Thymus (tissue), 14 donors: Measurements from ENCODE around the gene MSGN1. TPM values are rescaled to one million over a fixed set of nuclear protein-coding genes. Genes with fewer than 3 reads are reported as not detected.

ENCODE experiments used
- DNase-seq, 9 donors: peaks; one replicate each; pipeline ENCODE4 v3.0.0-alpha.2; 2013; ENCODE audit warnings: low spot score in 9 of 9, low read depth in 6 of 9, missing footprints in 1 of 9
- H3K27ac ChIP-seq, 2 donors: one replicate each; pipeline ENCODE4 v1.5.1; 2013; ENCODE audit warnings: control low read depth in 1 of 2, low read depth in 1 of 2, low read length in 1 of 2, mild to moderate bottlenecking in 1 of 2, moderate library complexity in 1 of 2
- H3K27me3 ChIP-seq, 2 donors: one replicate each; pipeline ENCODE4 v1.5.1; 2013; ENCODE audit warnings: low read length in 1 of 2; ENCODE audit not compliant: control insufficient read depth in 2 of 2, insufficient read depth in 1 of 2
- H3K36me3 ChIP-seq, 2 donors: one replicate each; pipeline ENCODE4 v1.5.1; 2013; ENCODE audit warnings: low read length in 1 of 2, mild to moderate bottlenecking in 1 of 2, moderate library complexity in 1 of 2; ENCODE audit not compliant: control insufficient read depth in 2 of 2, insufficient read depth in 2 of 2
- H3K4me1 ChIP-seq, 2 donors: one replicate each; pipeline ENCODE4 v1.5.1; 2013; ENCODE audit warnings: low read length in 2 of 2; ENCODE audit not compliant: control insufficient read depth in 2 of 2, insufficient read depth in 2 of 2
- H3K4me3 ChIP-seq, 2 donors: one replicate each; pipeline ENCODE4 v1.5.1; 2013; ENCODE audit warnings: low read length in 2 of 2, control low read depth in 1 of 2, mild to moderate bottlenecking in 1 of 2
- H3K9me3 ChIP-seq, 2 donors: one replicate each; pipeline ENCODE4 v1.5.1; 2013; ENCODE audit warnings: low read length in 1 of 2, mild to moderate bottlenecking in 1 of 2; ENCODE audit not compliant: control insufficient read depth in 2 of 2, insufficient read depth in 1 of 2
- WGBS: extraction: QIAGEN DNeasy Blood & Tissue Kit; methylation state at CpG from one replicate; pipeline ENCODE4 v1.1.7; 2013; 5-methylcytosine and 5-hydroxymethylcytosine counted together
- long read RNA-seq, 10 donors: transcript quantifications; one replicate each; lab custom pipeline, GENCODE V29; 2026
- polyA plus RNA-seq: library from polyadenylated mRNA; stranded (reverse); fragments of 200-250 nt; gene quantifications from one replicate; pipeline ENCODE4 v1.2.3, GENCODE V29; 2013
- total RNA-seq: library from RNA; stranded (reverse); fragments of 120-200 nt; gene quantifications from one replicate; pipeline ENCODE4 v1.2.4, GENCODE V29; 2013
- donor health status: healthy.

MSGN1 gene
- total RNA-seq, result not detected
- polyA plus RNA-seq, result not detected
- long read RNA-seq, donor 1, result 0 reads
- long read RNA-seq, donor 2, result 0 reads
- long read RNA-seq, donor 3, result 0 reads
- long read RNA-seq, donor 4, result 0 reads
- long read RNA-seq, donor 5, result 0 reads
- long read RNA-seq, donor 6, result 0 reads
- long read RNA-seq, donor 7, result 0 reads
- long read RNA-seq, donor 8, result 0 reads
- long read RNA-seq, donor 9, result 0 reads
- long read RNA-seq, donor 10, result 0 reads

DNA sequence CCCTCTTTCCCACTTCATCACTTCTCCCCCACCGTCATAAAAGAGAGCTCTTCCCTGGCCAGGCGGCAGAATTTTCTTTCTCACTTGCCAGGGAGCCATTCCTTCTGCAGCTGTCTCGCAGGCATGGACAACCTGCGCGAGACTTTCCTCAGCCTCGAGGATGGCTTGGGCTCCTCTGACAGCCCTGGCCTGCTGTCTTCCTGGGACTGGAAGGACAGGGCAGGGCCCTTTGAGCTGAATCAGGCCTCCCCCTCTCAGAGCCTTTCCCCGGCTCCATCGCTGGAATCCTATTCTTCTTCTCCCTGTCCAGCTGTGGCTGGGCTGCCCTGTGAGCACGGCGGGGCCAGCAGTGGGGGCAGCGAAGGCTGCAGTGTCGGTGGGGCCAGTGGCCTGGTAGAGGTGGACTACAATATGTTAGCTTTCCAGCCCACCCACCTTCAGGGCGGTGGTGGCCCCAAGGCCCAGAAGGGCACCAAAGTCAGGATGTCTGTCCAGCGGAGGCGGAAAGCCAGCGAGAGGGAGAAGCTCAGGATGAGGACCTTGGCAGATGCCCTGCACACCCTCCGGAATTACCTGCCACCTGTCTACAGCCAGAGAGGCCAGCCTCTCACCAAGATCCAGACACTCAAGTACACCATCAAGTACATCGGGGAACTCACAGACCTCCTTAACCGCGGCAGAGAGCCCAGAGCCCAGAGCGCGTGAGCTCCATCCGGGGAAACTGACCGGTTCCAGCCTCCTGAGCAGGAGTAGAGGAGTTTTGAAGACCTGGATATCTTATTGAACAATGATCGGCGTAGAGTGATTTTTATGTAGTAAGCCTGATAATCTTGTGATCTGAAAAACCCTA is at the start of gene MSGN1:
TSS of gene MSGN1 (plus strand) at position 65 of the 850 bp plus-strand sequence. CDS start at position 124, 59 bp downstream.
- DNase-seq, result no peak
- H3K36me3 ChIP-seq, result no peaks in the 10 kb centered on the region
- H3K4me1 ChIP-seq, result no peaks in the 10 kb centered on the region
- 97% methylated on average over 26 of the region's 26 CpGs for WGBS
- H3K27ac ChIP-seq, result peak within 1 kb of the TSS in 1 of 2 donors; percentile 14
- no peaks in the 10 kb centered on the region for H3K9me3 ChIP-seq
- H3K27me3 ChIP-seq, result no peaks in the 10 kb centered on the region
- H3K4me3 ChIP-seq, result no peak within 1 kb of the TSS

GRCh38 chr2:17768894-17769293 is 47.4 kb upstream of the MSGN1 start:
- Histone ChIP-seq H3K27ac (no peak overlapping the region), H3K4me1 (no peaks in the 10 kb centered on the region), H3K27me3 (no peaks in the 10 kb centered on the region), H3K9me3 (no peaks in the 10 kb centered on the region), H3K4me3 (no peak overlapping the region), H3K36me3 (peaks cover 3 to 8% of the 10 kb centered on the region in 2 donors)
- 98% methylated on average over 4 of the region's 4 CpGs for WGBS
- no peak for DNase-seq

DNA sequence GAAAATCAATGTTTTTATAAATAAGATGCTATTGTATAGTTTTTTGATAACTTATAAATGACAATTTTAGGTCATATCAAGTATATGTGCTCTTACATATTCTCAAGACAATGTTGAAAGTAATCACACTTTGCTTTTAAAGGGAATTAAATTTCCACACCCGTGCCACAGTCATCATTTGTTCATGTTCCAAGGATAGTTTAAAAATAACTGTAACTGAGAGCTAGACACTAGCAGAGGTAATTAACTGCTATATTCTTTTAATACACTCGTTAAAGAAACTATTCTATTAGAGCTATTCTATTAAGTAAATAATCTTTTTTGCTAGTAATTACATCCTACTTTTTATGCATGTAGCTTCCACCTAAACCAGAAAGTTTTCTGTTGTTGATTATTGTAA is 44.3 kb upstream of the MSGN1 start:
- H3K27me3 ChIP-seq, result no peaks in the 10 kb centered on the region
- no peak for DNase-seq
- 98% methylated on average over 2 of the region's 2 CpGs for WGBS
- H3K4me1 ChIP-seq, result no peaks in the 10 kb centered on the region
- H3K27ac ChIP-seq, result no peak overlapping the region
- no peaks in the 10 kb centered on the region for H3K9me3 ChIP-seq
- H3K4me3 ChIP-seq, result no peak overlapping the region
- peaks cover 3 to 15% of the 10 kb centered on the region in 2 donors for H3K36me3 ChIP-seq

DNA sequence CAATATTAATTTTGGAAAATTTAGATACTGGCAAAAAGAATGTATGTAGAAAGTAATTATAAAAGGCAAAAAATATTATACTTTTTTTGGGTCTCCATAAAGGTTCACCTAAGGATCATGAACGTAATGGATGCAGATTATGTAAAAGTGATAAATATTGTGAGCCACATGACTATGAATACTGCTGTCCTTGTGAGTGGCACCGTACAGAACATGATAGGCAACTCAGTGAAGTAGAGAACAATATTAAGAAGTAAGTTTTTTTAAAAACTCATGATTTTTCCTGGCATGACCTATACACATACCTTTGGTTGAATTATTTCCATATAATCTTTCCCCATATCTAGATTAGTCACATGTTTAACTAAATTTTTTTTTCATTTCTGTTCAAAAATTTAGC is 43.7 kb upstream of the MSGN1 start:
- Histone ChIP-seq H3K36me3 (peaks cover 3 to 15% of the 10 kb centered on the region in 2 donors), H3K27ac (no peak overlapping the region), H3K27me3 (no peaks in the 10 kb centered on the region), H3K9me3 (no peaks in the 10 kb centered on the region), H3K4me1 (no peaks in the 10 kb centered on the region), H3K4me3 (no peak overlapping the region)
- 96% methylated on average over 2 of the region's 2 CpGs for WGBS
- no peak for DNase-seq

DNA sequence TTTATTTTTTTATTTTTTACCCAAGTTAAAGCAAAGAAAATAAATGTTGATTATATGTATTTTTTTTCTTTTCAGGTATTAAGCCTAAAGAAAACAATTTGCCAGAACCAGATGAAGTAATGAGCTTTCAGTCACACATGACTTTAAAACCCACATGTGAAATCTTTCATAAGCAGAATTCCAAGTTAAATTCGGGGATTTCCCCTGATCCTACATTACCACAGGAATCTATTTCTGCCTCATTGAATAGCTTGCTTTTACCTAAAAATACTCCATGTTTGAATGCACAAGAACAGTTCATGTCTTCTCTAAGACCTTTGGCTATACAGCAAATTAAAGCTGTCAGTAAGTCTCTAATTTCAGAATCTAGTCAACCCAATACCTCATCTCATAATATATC is 35.7 kb upstream of the MSGN1 start:
- WGBS, result 96% methylated on average over 1 of the region's 1 CpG
- Histone ChIP-seq H3K36me3 (peaks cover 0 to 24% of the 10 kb centered on the region in 2 donors), H3K9me3 (no peaks in the 10 kb centered on the region), H3K27ac (no peak overlapping the region), H3K27me3 (no peaks in the 10 kb centered on the region), H3K4me1 (no peaks in the 10 kb centered on the region), H3K4me3 (no peak overlapping the region)
- DNase-seq, result no peak

- H3K36me3 ChIP-seq, result peaks cover 0 to 24% of the 10 kb centered on the region in 2 donors
- no peaks in the 10 kb centered on the region for H3K4me1 ChIP-seq
- H3K4me3 ChIP-seq, result no peak overlapping the region
- no peak overlapping the region for H3K27ac ChIP-seq
- no peaks in the 10 kb centered on the region for H3K9me3 ChIP-seq
- DNase-seq, result no peak
- WGBS, result 94% methylated on average over 1 of the region's 1 CpG
- no peaks in the 10 kb centered on the region for H3K27me3 ChIP-seq
Measured at GRCh38 chr2:17781482-17781881, 34.8 kb upstream of the MSGN1 start.

DNA sequence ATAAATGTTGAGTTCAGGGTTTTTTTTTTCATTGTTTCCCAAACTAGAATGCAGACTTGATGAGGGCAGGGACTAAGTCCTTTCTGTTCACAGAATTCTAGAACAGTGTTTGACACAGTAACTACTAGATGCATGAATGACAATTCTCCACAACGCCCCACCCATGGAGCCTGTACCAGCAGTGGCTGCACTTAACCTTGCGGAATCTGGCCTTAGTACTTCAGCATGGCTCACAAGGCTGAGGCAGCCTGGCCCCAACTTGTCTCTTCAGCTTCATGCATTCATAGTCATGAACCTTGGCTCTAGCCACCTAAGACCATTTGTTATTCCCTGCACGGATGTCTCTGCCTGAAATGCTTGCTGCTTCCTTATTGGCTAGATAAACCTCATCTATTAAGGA is 29.5 kb upstream of the MSGN1 start:
- H3K36me3 ChIP-seq, result peaks cover 0 to 7% of the 10 kb centered on the region in 2 donors
- H3K9me3 ChIP-seq, result no peaks in the 10 kb centered on the region
- H3K4me1 ChIP-seq, result no peaks in the 10 kb centered on the region
- H3K4me3 ChIP-seq, result no peak overlapping the region
- H3K27ac ChIP-seq, result no peak overlapping the region
- DNase-seq, result no peak
- no peaks in the 10 kb centered on the region for H3K27me3 ChIP-seq
- WGBS, result 97% methylated on average over 3 of the region's 3 CpGs

DNA sequence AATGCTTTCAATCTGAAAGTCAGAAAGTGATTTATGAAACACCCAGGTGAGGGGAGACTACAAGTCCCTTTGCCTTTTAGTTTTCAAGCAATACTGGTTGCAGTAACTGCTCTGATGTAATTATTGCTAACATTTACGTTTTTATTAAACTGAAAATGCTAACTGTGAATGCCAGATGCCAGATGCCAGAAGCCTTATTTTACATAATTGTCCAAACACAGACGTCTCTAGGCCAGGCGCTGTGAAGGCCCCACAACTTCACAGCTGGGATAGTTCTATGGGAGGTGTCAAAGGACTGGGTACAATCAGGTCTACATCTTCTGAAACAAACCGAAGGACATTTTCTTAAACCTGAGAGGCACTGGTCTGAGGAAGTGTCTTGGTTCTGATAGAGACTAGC is 27.5 kb upstream of the MSGN1 start:
- WGBS, result 97% methylated on average over 4 of the region's 4 CpGs
- H3K4me1 ChIP-seq, result no peaks in the 10 kb centered on the region
- no peak for DNase-seq
- no peaks in the 10 kb centered on the region for H3K9me3 ChIP-seq
- no peaks in the 10 kb centered on the region for H3K36me3 ChIP-seq
- H3K4me3 ChIP-seq, result no peak overlapping the region
- no peaks in the 10 kb centered on the region for H3K27me3 ChIP-seq
- no peak overlapping the region for H3K27ac ChIP-seq

DNA sequence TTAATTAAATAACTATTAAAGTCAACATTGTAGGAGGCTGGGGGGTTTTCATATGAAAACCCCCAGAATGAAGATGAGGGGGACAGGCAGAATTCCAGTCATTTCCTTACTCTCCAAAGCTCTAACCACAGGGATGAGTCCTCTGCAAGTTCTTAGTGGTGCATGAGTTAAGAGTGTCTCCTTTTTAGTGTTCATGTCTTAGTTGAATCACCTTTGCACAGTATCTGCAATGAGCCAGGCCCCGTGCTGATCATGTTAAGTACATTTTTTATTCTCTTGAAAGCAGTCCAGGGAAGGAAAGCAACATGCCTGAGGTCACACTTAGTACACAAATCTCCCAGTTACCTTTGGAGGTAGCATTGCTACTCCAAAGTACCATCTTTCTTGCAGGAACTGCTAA is 25.7 kb upstream of the MSGN1 start:
- Histone ChIP-seq H3K4me1 (no peaks in the 10 kb centered on the region), H3K27ac (no peak overlapping the region), H3K9me3 (no peaks in the 10 kb centered on the region), H3K27me3 (no peaks in the 10 kb centered on the region), H3K36me3 (no peaks in the 10 kb centered on the region), H3K4me3 (no peak overlapping the region)
- 82% methylated on average over 1 of the region's 1 CpG for WGBS
- DNase-seq, result no peak
